ENCODE measurements around the gene CD2.

CD2 gene

DNA sequence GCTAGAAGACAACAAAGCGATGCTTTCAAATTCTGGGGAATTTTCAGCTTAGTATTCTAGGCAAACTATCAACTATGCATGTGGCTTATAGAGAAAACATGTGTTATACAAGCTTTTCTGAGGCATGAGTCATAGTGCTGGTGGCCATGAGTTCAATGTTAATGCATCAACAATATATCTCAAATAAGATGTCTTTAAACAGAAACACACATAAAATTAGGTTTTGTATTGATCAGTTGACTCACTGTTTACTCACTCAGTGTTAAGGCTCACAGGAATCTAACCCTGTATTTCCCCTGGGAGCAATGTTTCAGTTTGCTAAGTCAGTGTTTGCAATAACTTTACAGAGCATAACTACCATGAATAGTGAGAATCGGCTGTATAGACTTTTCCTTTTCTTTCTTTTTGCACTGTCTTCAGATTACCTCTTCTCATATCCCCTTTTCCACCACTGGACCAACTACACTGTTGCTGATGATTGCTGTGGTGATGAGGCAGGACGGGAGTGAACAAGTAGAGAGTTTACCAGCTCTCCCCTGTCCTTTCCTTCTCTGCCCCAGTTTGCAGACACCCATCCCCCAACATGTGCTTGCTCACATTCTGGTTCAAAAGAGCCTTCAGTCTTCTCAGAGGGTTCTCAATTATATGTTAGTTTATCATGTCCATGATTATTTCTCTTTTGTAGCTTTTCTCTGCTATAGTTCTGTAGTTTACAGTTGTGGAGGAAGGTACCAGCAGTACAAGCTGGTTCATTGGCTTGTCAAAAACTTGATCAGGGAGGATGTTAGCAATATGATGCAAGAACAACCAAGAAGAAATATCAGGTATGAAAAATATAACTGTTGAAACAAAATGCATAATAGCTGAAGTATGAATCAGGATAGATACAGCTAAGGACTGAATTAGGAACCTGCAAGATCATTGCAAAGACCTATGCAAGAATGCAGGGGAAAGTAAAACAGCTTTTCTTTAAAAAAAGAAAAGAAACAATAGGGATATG lies 23.9 kb downstream of the CD2 start:
- DNase-seq (ENCODE audit: low read depth) = peak; percentile 55

DNA sequence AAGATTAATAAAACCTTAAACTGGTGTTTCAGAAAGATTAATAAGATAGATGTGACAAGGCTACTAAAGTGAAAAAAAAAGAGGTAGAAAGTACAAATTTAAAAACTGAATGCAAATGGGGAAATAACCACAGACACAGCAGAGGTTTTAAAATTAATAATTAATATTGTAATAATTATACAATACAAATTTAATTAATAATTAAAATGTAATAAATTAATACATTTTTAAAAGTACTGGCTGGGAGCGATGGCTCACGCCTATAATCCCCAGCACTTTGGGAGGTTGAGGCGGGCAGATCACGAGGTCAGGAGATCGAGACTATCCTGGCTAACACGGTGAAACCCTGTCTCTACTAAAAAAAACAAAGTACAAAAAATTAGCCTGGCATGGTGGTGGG lies 26.8 kb downstream of the CD2 start:
- no peak for DNase-seq (ENCODE audit: low read depth)

- no peak for DNase-seq (ENCODE audit: low read depth)
These were observed 30.8 kb downstream of the CD2 start for GRCh38 chr1:116785006-116785405.

- DNase-seq (ENCODE audit: low read depth) = no peak
These were observed 31.8 kb downstream of the CD2 start for GRCh38 chr1:116786049-116786448.

- no peak for DNase-seq (ENCODE audit: low read depth)
These were observed 37.5 kb downstream of the CD2 start for GRCh38 chr1:116791727-116792126.

GRCh38 chr1:116793357-116793935 lies 39.2 kb downstream of the CD2 start:
- no peak for DNase-seq (ENCODE audit: low read depth)

- no peak for DNase-seq (ENCODE audit: low read depth)
These were observed 40.1 kb downstream of the CD2 start for GRCh38 chr1:116794371-116794770.

DNA sequence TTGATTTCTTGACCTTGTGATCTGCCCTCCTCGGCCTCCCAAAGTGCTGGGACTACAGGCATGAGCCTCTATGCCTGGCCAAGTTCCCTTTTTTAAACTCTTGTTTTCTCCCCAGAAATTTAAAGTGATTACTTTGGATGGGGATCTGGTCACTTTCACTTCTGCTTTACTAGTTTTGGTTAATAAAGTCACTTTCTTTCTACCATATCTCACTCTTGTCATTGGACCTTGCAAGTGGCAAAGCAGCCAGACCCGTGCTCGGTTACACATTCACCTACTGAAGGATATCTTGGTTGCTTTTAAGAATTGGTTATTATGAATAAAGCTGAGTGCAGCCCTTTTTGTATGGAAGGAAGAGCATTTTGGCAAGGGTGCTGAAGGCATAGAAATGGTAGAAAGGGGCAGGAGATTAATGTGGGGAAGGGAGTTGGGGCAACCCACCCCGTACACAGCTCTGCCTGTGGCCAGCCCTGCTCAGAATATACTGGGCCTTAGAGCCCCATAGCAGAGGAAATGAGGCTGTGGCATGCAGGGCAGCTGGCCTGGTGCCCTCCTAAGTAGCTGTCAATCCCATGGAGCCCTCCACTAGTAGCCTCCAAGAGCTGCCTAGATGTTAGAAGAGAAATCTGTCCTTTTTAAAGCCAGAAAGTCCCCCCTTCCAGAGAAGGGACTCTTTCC lies 40.7 kb downstream of the CD2 start:
- no peak for DNase-seq (ENCODE audit: low read depth)

DNA sequence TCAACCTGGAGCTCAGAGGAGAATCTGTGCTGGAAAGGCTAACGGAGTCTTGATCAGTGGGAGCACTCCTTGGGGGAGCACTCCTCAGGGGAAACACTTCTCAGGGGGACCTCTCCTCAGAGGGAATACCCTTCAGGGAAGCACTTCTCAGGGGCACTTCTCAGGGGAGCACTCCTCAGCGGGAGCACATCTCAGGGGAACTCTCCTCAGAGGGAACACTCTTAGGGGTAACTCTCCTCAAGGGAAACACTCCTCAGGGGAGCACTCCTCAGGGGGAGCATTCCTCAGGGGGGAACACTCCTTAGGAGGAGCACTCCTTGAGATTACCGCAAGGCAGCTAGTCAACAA lies 41.2 kb downstream of the CD2 start:
- no peak for DNase-seq (ENCODE audit: low read depth)

GRCh38 chr1:116804736-116805135 lies 50.5 kb downstream of the CD2 start:
- no peak for DNase-seq (ENCODE audit: low read depth)

- no peak for DNase-seq (ENCODE audit: low read depth)
These were observed 51.2 kb downstream of the CD2 start for GRCh38 chr1:116805398-116805797.

- no peak for DNase-seq (ENCODE audit: low read depth)
These were observed 52.0 kb downstream of the CD2 start for GRCh38 chr1:116806245-116806644.

DNA sequence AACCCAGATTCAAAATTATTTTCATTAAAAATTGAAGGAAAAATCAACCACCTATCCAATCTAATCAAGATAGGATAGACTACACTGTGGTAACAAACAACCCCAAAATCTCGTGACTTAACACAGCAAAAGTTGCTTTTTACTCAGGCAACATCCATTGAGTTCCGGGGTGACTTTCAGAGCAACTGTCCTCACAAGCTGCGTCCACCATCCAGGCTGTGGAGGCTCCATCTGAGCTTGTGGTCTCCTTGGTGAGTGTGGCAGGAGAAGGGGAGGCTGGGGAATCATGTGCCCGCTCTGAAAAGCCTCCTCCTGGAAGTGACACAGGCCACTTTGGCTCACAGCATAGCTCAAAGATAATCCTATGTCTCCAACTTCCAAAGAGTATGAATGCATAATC lies 52.4 kb downstream of the CD2 start:
- DNase-seq (ENCODE audit: low read depth) = no peak

- no peak for DNase-seq (ENCODE audit: low read depth)
These were observed 53.4 kb downstream of the CD2 start for GRCh38 chr1:116807394-116808199.

GRCh38 chr1:116808200-116808847 lies 54.1 kb downstream of the CD2 start:
- no peak for DNase-seq (ENCODE audit: low read depth)

- no peak for DNase-seq (ENCODE audit: low read depth)
These were observed 54.7 kb downstream of the CD2 start for GRCh38 chr1:116808848-116809508.

GRCh38 chr1:116811321-116811720 lies 57.1 kb downstream of the CD2 start:
- no peak for DNase-seq (ENCODE audit: low read depth)

DNA sequence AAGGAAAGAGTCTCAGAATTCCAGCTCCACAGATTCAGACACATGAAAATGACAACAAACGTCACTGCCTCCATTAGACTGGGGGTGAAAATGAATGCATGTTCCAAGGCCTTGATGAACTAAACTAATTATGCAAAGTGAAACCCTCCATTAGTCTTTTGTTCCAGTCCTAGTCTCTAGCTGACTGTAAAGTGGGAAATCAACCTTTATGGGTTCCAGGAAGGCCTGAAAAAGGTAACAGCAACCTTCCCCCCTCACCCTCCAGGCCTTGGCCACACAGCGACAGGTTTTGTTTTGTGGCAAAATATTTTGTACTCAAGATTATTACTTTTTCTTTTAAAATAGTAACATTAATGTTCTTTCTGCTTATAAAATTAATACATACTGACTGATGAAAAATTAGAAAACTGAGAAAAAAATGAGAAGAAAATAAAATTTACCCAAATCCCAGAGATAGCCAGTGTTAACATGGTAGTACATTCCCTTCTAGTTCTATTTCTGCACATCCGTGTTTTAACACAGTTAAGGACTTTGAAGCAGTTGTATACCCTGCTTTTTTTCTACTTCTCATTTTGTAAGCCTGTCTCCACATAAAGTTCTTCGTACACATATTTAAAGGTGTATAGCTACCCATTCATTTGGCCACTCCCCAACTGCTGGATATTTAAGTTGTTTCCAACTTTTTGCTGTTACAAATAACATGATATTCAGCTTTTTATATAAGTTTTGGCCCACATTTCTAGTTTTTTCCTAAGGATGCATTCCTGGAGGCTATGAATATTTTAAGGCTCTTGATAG lies 60.9 kb downstream of the CD2 start:
- no peak for DNase-seq (ENCODE audit: low read depth)

- no peak for DNase-seq (ENCODE audit: low read depth)
These were observed 63.4 kb downstream of the CD2 start for GRCh38 chr1:116817582-116818064.
